ENCODE results near the gene SPATA46.
"Not testable (repeated sequence)": the region's sequence is repeated elsewhere in the genome, so short reads cannot be mapped to it uniquely, and the experiment has no call there.

The SPATA46 gene

DNA sequence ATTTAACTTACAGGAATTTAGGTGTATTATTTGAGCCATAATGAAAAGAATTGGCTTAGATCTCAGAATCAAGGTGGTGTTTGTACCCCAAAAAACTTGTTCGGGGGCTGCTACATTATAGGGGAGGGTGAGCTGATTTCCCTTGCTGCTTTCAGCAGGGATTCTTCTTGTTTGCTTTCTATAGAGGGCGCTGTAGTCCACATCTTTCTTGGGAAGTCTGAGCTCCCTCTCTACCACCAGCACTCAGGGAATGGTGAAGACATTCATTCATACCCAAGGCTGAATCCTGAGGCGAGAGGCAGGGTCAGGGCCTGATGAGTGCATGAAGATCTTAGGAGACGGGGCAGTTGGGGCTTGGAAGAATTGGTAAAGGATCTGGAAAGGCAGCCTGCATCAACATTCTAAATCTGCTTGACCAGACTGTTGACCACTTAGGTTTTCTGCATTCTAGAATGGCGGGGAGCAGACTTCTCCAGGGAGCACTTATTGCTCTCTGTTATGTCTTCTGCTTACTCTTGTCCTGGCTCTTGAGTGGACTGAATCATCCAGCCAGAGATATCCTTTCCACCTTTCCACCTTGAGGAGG is 18.9 kb downstream of the SPATA46 start:
- no peak for DNase-seq (ENCODE audit: low spot score)

GRCh38 chr1:162353702-162354101 is 23.0 kb downstream of the SPATA46 start:
- no peak for DNase-seq (ENCODE audit: low spot score)

GRCh38 chr1:162353078-162353477 is 23.6 kb downstream of the SPATA46 start:
- no peak for DNase-seq (ENCODE audit: low spot score)

DNA sequence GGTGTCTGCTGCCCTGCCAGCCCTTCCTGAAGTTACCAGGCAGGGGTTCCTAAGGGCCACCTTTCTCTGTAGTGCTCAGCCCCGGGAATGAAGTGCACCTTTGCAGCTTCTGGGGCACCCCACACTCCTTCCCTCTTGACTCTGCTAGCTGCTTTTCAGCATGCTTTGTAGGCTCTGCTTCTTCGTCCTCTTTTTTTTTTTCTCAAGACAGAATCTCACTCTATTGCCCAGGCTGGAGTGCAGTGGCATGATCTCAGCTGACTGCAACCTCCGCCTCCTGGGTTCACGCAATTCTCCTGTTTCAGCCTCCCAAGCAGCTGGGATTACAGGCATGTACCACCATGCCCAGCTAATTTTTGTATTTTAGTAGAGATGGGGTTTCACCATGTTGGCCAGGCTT is 24.8 kb downstream of the SPATA46 start:
- not testable (repeated sequence) for DNase-seq (ENCODE audit: low spot score)

DNA sequence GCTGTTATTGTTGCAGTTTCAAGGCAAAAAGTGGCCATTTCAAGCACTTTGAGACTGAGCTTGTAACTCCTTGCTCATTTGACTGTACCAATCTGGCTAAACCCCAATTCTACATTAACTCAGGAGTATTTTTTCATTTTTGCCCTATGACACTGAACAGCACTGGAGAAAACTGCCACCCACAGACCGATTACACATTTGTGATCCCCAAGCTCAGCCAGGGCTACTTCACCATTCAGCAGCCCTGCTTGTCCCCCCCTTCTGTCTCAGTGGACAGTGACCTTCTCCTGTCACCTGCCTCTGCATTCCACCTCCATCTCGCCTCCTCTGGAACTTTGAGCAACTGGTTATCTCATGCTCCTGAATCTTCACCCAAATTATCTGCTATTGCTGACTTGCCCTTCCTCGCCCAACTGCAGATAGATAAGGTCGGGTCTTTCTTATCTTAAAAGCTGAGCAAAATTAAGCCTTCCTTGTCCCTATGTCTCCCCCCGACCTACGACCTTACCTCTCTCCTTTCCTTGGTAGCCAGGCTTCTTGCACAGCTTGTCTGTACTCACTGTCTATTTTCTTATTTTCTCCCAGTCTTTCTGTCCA is 25.3 kb downstream of the SPATA46 start:
- DNase-seq (ENCODE audit: low spot score) = no peak

DNA sequence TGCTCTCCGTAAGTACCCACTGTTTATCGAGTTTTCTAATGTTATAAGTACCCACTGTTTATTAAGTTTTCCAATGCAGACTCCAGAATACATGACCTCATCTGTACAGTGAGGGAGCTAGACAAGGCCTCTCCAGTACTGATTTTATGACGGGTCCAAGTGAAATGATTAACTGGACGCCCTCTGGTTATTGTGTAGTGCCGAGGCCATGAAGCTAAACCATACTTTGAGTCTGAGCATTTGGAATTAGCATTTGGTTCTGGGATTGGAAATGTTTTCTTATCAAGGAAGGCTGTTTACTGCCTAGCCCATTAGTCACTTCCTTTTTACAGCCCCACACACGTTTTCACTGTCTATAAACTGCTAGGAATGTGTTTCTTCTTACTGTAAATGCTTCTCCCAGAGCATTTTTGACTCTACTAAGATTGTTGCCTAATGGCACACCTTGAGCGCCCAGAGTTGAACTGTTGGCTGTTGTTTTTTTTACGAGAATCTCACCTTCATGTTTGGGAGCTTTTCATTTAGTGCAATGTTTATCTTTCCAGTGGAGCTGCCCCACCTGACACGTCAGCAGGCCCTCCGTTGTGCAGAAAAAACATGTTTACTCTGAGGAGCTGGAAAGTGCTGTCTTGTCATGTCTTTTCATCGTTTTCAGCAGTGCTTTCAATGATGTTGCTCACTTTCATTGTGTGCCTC is 26.9 kb downstream of the SPATA46 start:
- peak; percentile 91 for DNase-seq (ENCODE audit: low spot score)

DNA sequence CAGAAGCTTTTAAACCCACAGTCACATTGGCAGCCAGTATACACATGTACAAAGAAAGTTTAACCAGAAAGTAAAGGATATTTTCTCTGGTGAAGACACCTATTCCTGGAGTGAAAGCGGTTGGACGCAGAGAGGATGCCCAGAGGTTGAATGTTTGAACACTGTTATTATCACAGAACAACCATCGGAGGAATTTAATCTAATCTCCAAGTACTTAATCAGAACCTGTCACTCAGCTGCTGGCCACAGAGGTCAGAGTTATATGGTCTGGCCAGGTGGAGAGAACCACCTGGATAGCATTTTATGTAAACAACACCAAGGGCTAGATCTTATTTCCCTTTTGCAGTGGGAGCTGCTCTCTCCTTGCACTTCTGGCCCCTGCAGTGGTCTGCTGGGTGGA is 29.4 kb downstream of the SPATA46 start:
- DNase-seq (ENCODE audit: low spot score) = no peak

DNA sequence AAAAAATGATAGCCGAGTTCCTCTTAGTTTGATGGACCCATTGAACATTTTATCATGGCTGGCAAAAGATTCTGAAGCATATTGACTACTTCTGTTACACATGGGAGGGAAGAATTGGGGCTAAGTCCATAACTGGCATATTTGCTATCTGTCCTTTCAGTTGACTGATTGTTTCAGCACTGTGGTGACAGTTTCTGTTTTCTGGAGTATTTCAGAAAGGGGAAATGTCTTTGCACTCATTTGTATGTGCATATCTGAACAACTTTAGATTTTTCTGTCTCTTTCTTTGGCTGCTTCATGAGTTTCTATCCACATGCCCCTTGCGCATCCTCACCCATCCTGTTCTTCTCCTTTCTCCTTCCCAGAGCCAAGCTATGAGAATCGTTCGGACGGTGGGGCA is 33.2 kb downstream of the SPATA46 start:
- DNase-seq (ENCODE audit: low spot score) = no peak

GRCh38 chr1:162342452-162342983 is 34.1 kb downstream of the SPATA46 start:
- DNase-seq (ENCODE audit: low spot score) = no peak

GRCh38 chr1:162336621-162337285 is 39.9 kb downstream of the SPATA46 start:
- DNase-seq (ENCODE audit: low spot score) = no peak

DNA sequence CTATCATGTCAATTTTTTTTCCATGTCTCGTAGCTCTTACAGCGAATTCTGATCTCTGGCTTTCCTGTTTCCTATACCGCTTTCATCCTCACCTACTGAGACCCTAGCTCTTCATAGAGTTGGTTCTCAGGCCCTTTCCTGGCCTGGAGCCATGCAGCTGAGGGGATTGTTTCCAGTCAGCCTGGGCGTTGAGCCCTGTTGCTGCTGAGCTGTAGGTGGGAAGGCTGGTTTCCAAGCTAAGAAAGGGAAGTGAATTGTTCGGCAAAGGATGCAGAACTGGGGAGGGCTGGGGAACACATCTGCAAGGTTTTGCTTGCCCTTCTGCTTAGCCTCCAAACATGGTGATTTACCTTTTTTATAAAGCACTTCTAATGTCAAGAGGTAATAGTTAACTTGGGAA is 41.5 kb downstream of the SPATA46 start:
- no peak for DNase-seq (ENCODE audit: low spot score)

- no peak for DNase-seq (ENCODE audit: low spot score)
Measured at GRCh38 chr1:162333991-162334390, 42.7 kb downstream of the SPATA46 start.

- DNase-seq (ENCODE audit: low spot score) = peak; percentile 29
Measured at GRCh38 chr1:162329826-162330225, 46.8 kb downstream of the SPATA46 start.

- no peak for DNase-seq (ENCODE audit: low spot score)
Measured at GRCh38 chr1:162328512-162328911, 48.1 kb downstream of the SPATA46 start.

- no peak for DNase-seq (ENCODE audit: low spot score)
Measured at GRCh38 chr1:162327788-162328165, 48.9 kb downstream of the SPATA46 start.

DNA sequence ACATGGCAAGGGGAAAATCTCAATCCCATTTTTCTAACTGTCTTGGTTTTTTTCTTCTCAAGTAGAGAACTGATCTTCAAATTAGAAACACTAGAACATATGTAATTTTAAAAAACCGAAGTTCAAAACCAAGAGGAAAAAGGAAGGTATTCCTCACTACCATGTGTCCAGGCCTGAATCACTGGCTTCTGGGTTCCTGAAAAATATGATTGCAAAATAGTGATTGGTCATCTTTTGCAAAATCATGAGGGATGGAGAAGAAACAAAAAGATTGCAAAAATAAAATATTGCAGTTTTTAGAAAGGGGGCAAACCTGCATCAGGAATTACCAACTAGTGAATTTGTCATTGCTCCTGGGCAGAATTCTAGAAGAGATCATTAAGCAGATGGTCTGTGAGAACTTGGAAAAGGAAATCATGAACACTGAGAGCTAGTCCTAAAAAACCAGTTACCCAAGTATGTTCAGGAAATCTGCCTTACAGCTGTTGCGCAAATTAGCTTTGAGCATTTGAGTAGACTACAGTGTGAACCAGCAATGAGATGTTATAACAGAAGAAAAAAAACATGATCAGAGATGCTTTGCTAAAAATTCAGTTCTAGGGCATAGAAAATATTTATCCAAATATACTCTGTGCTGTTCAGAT is 49.4 kb downstream of the SPATA46 start:
- DNase-seq (ENCODE audit: low spot score) = no peak

DNA sequence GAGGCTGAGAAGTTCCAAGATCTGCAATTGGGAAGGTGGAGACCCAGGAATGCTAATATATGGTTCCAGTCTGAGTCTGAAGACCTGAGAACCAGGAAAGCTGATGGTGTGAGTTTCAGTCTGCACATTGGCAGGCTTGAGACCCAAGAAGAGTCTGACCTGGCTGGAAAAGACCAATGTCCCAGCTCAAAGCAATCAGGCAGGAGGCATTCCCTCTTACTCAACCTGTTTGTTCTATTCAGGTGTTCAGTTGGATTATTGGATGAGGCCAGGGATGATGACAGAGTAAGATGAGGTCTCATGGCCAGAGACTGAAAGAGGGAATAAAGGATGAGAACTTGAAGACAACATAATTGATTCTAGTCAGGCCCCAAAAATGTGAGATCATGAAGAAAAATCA is 50.1 kb downstream of the SPATA46 start:
- DNase-seq (ENCODE audit: low spot score) = no peak

GRCh38 chr1:162324396-162324795 is 52.3 kb downstream of the SPATA46 start:
- DNase-seq (ENCODE audit: low spot score) = peak; percentile 92

All from COLO829 (cell line).